CD4-positive, alpha-beta T cell treated with Interferon alpha-2 for 1 hour (primary cell): Measurements from ENCODE around the gene CFAP97D1.
"Not testable (repeated sequence)": the region's sequence is repeated elsewhere in the genome, so short reads cannot be mapped to it uniquely, and the experiment has no call there.

Source experiments
- DNase-seq, 2 donors: peaks; one replicate each; pipeline ENCODE4 v3.0.0-alpha.2; 2020 to 2022

Gene CFAP97D1

GRCh38 chr17:43768943-43769342, 11.3 kb upstream of the CFAP97D1 start:
- DNase-seq: no peak

- no peak for DNase-seq
Observed at GRCh38 chr17:43769426-43769825, 10.8 kb upstream of the CFAP97D1 start.

GRCh38 chr17:43769859-43770258, 10.4 kb upstream of the CFAP97D1 start:
- DNase-seq: no peak

- no peak for DNase-seq
Observed at GRCh38 chr17:43770957-43771356, 9.3 kb upstream of the CFAP97D1 start.

GRCh38 chr17:43771463-43771862, 8.8 kb upstream of the CFAP97D1 start:
- DNase-seq: no peak

GRCh38 chr17:43772877-43773648, 7.2 kb upstream of the CFAP97D1 start:
- DNase-seq: peak; percentile 33 to 65

- DNase-seq: no peak
Observed at GRCh38 chr17:43774304-43775250, 5.7 kb upstream of the CFAP97D1 start.

- DNase-seq: peak; percentile 74 to 79
Observed at GRCh38 chr17:43778337-43779144, 1.7 kb upstream of the CFAP97D1 start, which contains the start of gene DUSP3. Gene DUSP3, minus strand, starts transcription at chr17:43778977. Its CDS starts 53 bp downstream, at chr17:43778924.

GRCh38 chr17:43779145-43780125, 800 bp upstream of the CFAP97D1 start:
- DNase-seq: no peak

GRCh38 chr17:43782913-43783680, 2.9 kb downstream of the CFAP97D1 start:
- no peak for DNase-seq

- DNase-seq: no peak
Observed at GRCh38 chr17:43784068-43784467, 3.8 kb downstream of the CFAP97D1 start.

GRCh38 chr17:43784628-43785101, 4.4 kb downstream of the CFAP97D1 start:
- DNase-seq: no peak

- no peak for DNase-seq
Observed at GRCh38 chr17:43787728-43788127, 7.5 kb downstream of the CFAP97D1 start.

GRCh38 chr17:43788540-43788939, 8.3 kb downstream of the CFAP97D1 start:
- no peak for DNase-seq

- no peak for DNase-seq
Observed at GRCh38 chr17:43789482-43789881, 9.2 kb downstream of the CFAP97D1 start.

GRCh38 chr17:43790311-43790940, 10.2 kb downstream of the CFAP97D1 start:
- DNase-seq: no peak

- peak in 1 of 2 donors; percentile 25 for DNase-seq
Observed at GRCh38 chr17:43791589-43791988, 11.4 kb downstream of the CFAP97D1 start.

GRCh38 chr17:43792668-43793067, 12.4 kb downstream of the CFAP97D1 start:
- DNase-seq: not testable (repeated sequence)

GRCh38 chr17:43798024-43798423, 17.8 kb downstream of the CFAP97D1 start:
- not testable (repeated sequence) for DNase-seq

GRCh38 chr17:43799047-43799446, 18.8 kb downstream of the CFAP97D1 start:
- DNase-seq: no peak
